ENCODE measurements around the gene GP2. TPM values are rescaled to one million over a fixed set of nuclear protein-coding genes. Genes with fewer than 3 reads are reported as not detected.

GP2 gene
- total and polyA plus RNA-seq, 2 of the 4 experiments (the other 2 are of a cell fraction) = not detected

DNA sequence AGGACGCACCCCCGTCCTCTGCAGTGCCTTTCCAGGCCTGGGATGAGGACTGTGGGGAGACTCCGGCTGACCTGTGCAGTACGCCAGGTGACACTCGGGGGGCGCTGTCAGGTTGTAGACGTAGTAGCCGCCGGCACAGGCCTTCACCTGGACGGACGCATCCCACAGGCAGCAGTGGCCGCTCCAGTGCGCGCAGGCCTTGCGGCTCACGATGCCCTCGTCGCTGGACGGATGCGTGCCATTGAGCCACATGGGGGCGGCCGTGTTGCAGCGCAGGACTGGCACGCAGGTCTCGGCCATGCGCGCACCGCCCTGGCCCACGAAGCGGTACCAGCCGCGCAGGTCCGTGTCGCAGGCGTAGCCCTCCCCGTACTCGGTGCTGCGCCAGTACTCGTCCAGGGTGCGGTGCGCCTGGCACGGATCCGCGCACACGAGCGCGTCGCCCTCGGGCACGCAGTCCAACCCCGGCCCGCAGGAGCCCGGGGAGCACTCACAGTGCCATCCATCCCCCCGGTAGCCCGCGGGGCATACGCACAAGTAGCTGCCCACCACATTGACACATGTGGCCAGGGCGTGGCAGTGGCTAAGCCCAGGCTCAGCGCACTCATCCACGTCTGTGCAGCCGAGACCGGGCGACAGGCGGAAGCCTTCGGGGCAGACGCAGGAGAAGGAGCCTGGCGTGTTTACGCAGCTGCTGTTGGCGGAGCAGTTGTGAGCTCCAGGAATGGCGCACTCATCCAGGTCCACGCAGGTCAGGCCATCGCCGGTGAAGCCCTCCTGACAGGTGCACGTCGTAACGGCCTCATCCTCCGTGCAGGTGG, 21.3 kb upstream of the GP2 start:
- peaks cover 13% of the 10 kb centered on the region; the same call in 1 of the 2 replicates for H3K9me3 ChIP-seq (ENCODE audit: control insufficient read depth, insufficient read depth, low read length)
- TF ChIP-seq FOS (IDR thresholded peaks at IDR 0.05; ENCODE audit: low read depth, low read length) (no peak), RCOR1 (IDR thresholded peaks at IDR 0.05; ENCODE audit: insufficient replicate concordance, low read length) (no peak), RAD21 (IDR thresholded peaks at IDR 0.05; ENCODE audit: low read length) (no peak), CHD1 (IDR thresholded peaks at IDR 0.05; ENCODE audit: low read depth, low read length) (no peak), POLR2A (IDR thresholded peaks at IDR 0.05; ENCODE audit: low read depth, low read length) (no peak), RFX5 (IDR thresholded peaks at IDR 0.05; ENCODE audit: low read depth, low read length) (no peak), MXI1 (IDR thresholded peaks at IDR 0.05; ENCODE audit: borderline replicate concordance, low read depth, low read length) (no peak), SMC3 (IDR thresholded peaks at IDR 0.05; ENCODE audit: low read depth, low read length) (no peak), MAZ (IDR thresholded peaks at IDR 0.05; ENCODE audit: borderline replicate concordance, low read depth, low read length) (no peak), NFE2L2 (IDR thresholded peaks at IDR 0.05; ENCODE audit: low read depth, low read length) (no peak), CEBPB (IDR thresholded peaks at IDR 0.05; ENCODE audit: low read depth, low read length) (no peak), BHLHE40 (IDR thresholded peaks at IDR 0.05; ENCODE audit: low read depth, low read length) (no peak)
- TF ChIP-seq, protein P1, sequence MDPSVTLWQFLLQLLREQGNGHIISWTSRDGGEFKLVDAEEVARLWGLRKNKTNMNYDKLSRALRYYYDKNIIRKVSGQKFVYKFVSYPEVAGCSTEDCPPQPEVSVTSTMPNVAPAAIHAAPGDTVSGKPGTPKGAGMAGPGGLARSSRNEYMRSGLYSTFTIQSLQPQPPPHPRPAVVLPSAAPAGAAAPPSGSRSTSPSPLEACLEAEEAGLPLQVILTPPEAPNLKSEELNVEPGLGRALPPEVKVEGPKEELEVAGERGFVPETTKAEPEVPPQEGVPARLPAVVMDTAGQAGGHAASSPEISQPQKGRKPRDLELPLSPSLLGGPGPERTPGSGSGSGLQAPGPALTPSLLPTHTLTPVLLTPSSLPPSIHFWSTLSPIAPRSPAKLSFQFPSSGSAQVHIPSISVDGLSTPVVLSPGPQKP (IDR thresholded peaks at IDR 0.05; ENCODE audit: borderline replicate concordance, low read depth, low read length) = no peak
- TF ChIP-seq, protein P2, sequence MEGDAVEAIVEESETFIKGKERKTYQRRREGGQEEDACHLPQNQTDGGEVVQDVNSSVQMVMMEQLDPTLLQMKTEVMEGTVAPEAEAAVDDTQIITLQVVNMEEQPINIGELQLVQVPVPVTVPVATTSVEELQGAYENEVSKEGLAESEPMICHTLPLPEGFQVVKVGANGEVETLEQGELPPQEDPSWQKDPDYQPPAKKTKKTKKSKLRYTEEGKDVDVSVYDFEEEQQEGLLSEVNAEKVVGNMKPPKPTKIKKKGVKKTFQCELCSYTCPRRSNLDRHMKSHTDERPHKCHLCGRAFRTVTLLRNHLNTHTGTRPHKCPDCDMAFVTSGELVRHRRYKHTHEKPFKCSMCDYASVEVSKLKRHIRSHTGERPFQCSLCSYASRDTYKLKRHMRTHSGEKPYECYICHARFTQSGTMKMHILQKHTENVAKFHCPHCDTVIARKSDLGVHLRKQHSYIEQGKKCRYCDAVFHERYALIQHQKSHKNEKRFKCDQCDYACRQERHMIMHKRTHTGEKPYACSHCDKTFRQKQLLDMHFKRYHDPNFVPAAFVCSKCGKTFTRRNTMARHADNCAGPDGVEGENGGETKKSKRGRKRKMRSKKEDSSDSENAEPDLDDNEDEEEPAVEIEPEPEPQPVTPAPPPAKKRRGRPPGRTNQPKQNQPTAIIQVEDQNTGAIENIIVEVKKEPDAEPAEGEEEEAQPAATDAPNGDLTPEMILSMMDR (conservative IDR thresholded peaks at IDR 0.05; ENCODE audit: low read depth, low read length) = no peak
- TF ChIP-seq, protein P3, sequence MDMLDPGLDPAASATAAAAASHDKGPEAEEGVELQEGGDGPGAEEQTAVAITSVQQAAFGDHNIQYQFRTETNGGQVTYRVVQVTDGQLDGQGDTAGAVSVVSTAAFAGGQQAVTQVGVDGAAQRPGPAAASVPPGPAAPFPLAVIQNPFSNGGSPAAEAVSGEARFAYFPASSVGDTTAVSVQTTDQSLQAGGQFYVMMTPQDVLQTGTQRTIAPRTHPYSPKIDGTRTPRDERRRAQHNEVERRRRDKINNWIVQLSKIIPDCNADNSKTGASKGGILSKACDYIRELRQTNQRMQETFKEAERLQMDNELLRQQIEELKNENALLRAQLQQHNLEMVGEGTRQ (IDR thresholded peaks at IDR 0.05; ENCODE audit: low read depth, low read length) = no peak

More for the DNA sequence above, 21.3 kb upstream of the GP2 start:
- in situ Hi-C loops (cut with MboI; ENCODE audit: low sequenced_read_pairs) (loop anchor here (25.0 kb wide), 1 partner anchor 186 kb away; no protein-coding TSS in a partner anchor), dilution Hi-C loops (cut with HindIII; ENCODE audit: low sequenced_read_pairs, unreplicated experiment) (no loop called here), intact Hi-C loops (cut with micrococcal nuclease) (no loop called here)
- BruUV-seq (replicated peaks) = no TSS peak
- Histone ChIP-seq H2BK15ac (ENCODE audit: low read depth, low read length) (no peak overlapping the region), H2BK120ac (ENCODE audit: low read depth, low read length) (no peak overlapping the region), H3K4me3 (ENCODE audit: insufficient read depth, low read depth, low read length) (no peak overlapping the region), H2AK5ac (ENCODE audit: low read depth, low read length) (no peak overlapping the region), H4K20me1 (ENCODE audit: insufficient read depth, low read length) (no peaks in the 10 kb centered on the region), H3K27me3 (ENCODE audit: control insufficient read depth, insufficient read depth, low read length) (no peaks in the 10 kb centered on the region), H3K9me1 (ENCODE audit: insufficient read depth, low read length) (no peaks in the 10 kb centered on the region), H4K8ac (ENCODE audit: low read depth in 2 of 2, low read length in 2 of 2) (no peak overlapping the region), H4K5ac (ENCODE audit: low read depth, low read length) (no peak overlapping the region), H2BK20ac (ENCODE audit: low read depth, low read length) (no peak overlapping the region), H3K56ac (ENCODE audit: extremely low read depth, insufficient read depth, low read length) (no peak overlapping the region), H2AK9ac (replicated peaks; ENCODE audit: low read depth, low read length, poor library complexity) (no peak overlapping the region), H3K4me1 (ENCODE audit: control insufficient read depth, insufficient read depth, low read length) (no peaks in the 10 kb centered on the region), H3K14ac (replicated peaks; ENCODE audit: low read depth, low read length) (no peak overlapping the region), H3K27ac (ENCODE audit: insufficient read depth, low read length) (no peak overlapping the region), H2BK5ac (ENCODE audit: low read depth, low read length, poor library complexity, severe bottlenecking) (no peak overlapping the region), H2AFZ (replicated peaks; ENCODE audit: low read length, poor library complexity) (no peak overlapping the region), H3K4me2 (ENCODE audit: low read depth, low read length) (no peak overlapping the region), H4K91ac (ENCODE audit: insufficient read depth, low read depth, low read length) (no peak overlapping the region), H3K4ac (ENCODE audit: low read depth, low read length) (no peak overlapping the region), H3K18ac (ENCODE audit: low read depth, low read length) (no peak overlapping the region), H3K23ac (ENCODE audit: low read depth, low read length) (no peak overlapping the region), H3K36me3 (ENCODE audit: control insufficient read depth, insufficient read depth, low read length) (no peaks in the 10 kb centered on the region), H3K79me1 (ENCODE audit: low read depth in 1 of 2, low read length in 2 of 2) (no peaks in the 10 kb centered on the region), H3K9ac (ENCODE audit: low read depth, low read length) (no peak overlapping the region)
- WGBS, 2 experiments (ENCODE audit: extremely low coverage in 2 of 2, insufficient read length in 1 of 2) = 26% methylated on average over 42 of the region's 77 CpGs; no CpG with 5 or more reads in 1 of the 2 experiments
- CTCF ChIA-PET = no interaction called here
- DNase-seq = no peak
- POLR2A ChIA-PET (ENCODE audit: unreplicated experiment) = no interaction called here
- no peak for ATAC-seq (ENCODE audit: low read depth)
